GDM1 (cell line): Measurements from ENCODE around the gene GAL3ST2.
"Not testable (repeated sequence)": the region's sequence is repeated elsewhere in the genome, so short reads cannot be mapped to it uniquely, and the experiment has no call there.

ENCODE experiments used
- DNase-seq: peaks from one replicate; lab custom pipeline; 2025; lab: John Stamatoyannopoulos, UW

GAL3ST2 gene

DNA sequence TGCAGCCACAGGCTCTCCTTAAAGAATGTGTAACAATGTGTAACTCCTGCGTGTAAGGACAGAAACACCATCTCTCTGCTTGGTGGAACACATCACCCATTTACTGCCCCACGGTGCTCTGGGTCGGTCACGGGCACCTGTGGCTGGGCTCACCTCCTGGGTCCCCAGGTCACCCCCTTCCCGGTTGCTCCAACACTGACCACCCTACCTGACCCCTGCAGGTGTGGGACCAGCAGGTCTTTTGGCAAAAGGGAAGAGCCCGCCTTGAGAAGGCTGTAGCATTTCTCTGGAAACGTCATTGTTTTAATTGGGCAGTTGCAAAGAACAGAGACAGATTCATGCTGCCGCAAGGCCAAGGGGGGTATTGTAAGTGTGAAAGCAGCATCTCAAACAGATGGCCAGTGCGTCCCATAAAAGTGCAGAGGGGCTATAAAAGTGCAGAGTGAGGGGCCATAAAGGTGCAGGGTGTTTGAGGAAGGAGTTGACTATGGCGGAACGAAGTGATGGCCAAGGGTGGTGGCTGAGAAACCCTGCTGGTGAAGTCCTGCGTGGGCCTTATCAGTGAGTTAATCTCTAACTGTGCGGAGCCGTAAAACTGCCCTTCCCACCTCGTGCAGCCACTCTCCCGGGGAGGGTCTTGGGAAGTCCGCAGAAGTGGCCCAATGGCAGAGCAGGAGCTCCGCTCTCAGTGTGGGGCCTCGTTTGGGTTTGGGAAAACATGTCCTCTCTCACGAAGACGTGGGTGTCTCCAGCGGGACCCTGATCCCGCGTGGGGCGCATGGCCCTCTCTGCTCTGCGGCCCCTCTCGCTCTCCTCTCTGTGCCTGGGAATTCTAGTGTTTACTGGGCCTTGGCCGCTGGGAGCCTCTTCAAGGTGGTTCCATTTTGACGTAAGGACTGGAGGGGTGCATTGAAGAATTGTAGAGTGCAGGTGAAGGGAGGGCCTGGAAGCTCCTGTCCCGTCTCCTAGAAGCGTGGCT, 18.7 kb downstream of the GAL3ST2 start:
- DNase-seq: no peak

- DNase-seq: no peak
Observed at GRCh38 chr2:241796209-241796608, 19.6 kb downstream of the GAL3ST2 start.

GRCh38 chr2:241796610-241797138, 20.1 kb downstream of the GAL3ST2 start:
- no peak for DNase-seq

DNA sequence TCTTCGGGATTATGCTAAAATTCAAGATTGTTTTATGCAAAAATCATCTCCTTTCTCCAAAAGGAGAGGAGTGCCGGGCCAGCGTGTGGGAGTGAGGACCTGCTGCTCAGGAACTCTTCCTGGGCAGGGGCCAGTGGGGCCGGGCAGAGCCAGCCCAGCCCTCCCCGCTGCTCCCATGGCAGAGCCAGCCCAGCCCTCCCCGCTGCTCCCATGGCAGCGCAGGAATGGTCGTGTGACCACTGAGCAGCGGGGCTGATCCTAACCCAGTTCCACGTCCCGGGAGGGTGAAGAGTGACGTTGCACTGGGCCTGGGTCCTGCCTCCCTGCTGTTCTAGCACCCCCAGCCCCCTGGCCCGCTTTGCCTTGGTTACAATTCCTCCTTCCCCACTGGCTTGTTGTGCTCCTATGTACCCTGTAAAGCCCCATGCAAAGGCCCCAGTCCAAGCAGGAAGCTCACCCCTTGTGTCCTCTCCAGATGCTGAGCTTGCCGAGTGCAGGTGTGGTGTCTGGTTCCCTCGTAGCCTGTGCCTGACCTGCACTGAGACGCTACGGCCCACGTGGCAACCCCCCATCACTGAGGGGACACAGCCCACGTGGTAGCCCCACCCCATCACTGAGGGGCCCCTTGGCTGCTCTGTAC, 20.9 kb downstream of the GAL3ST2 start:
- no peak for DNase-seq

DNA sequence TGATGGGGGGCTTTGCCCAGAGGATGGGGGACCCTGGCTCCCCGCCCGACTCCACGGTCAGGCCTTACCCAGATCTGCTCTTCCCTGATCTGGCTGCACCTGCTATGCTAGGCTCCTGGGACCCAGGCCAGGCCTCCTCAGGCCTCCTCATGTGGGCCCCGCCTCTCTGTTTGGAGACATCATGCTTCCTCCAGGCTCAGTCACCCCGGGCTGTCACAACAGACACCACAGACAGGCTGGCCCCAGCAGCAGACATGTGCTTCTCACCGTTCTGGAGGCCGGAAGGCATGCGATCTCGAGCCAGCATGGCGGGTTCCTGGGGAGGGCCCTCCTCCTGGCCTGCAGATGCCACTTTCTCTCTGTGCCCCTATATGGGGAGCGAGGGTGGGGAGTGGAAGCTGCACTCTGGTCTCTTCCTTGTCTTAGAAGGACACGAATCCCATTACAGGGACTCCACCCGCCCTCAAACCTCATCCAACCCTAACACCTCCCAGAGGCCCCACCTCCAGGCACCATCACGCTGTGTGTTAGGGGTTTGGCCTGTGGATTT, 21.5 kb downstream of the GAL3ST2 start:
- DNase-seq: no peak

- no peak for DNase-seq
Observed at GRCh38 chr2:241798631-241799521, 22.3 kb downstream of the GAL3ST2 start.

- DNase-seq: no peak
Observed at GRCh38 chr2:241799522-241800197, 23.0 kb downstream of the GAL3ST2 start.

DNA sequence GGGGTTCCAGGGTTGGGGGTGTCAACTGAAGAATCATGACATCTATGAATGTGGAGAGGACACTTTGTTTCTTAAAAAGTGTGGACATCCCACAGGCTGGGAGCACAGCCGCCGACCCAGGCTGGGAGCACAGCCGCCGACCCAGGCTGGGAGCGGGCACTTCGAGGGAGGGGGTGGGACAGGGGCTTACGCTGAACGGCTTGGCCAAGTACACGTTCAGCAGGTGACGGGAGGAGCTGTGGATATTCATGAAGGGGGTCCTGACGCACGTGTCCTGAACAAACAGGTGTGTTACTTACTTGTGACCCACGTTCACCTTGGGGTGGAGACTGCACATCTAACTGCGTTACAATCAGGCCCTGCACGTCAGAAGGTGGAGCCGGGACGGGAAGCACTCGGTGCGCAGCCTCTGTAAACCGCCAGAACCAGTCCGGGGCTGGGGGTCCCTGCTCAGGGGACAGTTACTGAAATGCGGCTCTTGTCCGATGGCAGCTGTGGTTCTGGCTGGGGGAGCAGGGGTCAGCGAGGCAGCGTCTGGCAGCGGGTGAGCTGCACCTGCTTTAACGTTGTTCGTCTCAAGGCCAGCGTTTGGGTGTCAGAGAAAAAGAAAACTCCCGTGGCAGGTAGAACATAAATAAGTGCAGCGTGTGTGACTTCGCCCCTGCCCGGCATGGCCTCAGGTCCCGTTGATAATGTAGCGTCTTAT, 23.7 kb downstream of the GAL3ST2 start:
- not testable (repeated sequence) for DNase-seq

DNA sequence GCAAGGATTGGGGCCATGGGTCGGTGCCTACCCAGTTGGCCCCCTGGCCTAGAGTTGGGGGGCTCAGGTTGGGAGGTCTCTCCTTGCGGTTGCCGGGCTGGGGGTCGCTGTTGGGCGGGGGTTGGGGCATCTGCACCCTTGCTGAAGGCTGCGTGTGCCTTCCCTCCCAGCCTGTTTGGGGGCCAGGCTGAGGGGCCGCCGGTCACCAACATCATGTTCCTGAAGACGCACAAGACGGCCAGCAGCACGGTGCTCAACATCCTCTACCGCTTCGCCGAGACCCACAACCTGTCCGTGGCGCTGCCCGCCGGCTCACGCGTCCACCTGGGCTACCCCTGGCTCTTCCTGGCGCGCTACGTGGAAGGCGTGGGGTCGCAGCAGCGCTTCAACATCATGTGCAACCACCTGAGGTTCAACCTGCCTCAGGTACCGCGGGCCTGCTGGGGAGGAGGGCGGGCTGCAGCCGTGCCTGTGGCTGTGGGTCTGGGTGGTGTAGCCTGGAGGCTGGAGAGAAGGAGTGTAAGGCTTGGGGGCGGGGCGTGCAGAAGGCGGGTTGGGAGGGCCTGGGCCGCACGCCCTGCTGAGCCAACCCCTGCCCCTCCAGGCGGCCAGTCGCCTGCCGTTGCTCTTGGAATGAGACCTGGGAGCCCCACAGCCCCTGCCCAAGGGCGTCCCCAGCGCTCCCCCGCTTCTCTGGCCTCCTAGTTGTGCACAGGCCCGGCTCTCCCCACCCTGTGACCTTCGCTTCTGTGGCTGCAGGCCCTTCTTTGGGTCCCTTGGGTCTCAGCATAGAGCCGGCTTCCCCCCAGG, 25.2 kb downstream of the GAL3ST2 start:
- DNase-seq: no peak

DNA sequence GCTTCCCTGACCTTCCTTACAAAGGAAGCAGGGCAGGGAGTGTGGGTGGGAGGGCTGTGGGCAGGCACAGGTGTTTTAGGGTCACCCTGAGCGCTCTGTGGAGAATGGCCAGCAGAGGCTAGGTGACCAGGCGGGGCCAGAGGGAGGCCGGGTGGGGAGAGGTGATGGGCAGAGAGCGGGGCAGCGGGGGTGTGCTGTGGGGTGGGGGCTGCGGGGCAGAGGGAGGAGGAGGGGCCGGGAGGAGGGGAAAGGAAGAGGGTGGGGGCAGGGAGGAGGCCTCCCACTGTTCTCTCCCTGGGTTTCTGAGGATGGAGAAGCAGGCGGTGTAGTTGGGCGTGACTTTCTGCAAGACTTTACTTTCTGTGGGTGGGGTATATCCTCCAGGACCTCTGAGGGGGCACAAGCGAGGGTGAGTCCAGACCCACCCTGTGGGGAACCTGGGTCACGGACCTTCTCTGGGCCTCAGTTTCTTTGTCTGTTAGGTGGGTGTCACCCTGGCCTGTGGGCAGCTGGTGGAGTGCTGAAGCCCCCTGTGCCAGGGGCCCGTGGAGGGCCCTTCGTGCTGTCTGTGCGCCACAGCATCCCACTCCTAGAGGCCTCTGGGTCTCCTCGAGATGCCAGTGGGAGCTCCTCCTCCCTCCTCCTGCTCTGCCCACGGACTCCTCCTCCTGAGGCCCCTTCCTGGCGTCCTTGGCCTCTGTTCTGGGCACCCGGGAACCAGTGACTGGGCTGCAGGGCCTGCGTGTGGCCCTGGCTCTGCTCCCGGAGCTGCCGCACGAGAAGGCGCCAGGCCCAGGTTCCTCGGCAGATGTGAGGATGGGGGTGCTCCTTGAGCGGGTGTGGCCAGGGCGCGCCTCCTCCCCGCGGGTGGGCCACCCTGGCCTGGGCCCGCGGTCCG, 26.0 kb downstream of the GAL3ST2 start:
- DNase-seq: no peak

DNA sequence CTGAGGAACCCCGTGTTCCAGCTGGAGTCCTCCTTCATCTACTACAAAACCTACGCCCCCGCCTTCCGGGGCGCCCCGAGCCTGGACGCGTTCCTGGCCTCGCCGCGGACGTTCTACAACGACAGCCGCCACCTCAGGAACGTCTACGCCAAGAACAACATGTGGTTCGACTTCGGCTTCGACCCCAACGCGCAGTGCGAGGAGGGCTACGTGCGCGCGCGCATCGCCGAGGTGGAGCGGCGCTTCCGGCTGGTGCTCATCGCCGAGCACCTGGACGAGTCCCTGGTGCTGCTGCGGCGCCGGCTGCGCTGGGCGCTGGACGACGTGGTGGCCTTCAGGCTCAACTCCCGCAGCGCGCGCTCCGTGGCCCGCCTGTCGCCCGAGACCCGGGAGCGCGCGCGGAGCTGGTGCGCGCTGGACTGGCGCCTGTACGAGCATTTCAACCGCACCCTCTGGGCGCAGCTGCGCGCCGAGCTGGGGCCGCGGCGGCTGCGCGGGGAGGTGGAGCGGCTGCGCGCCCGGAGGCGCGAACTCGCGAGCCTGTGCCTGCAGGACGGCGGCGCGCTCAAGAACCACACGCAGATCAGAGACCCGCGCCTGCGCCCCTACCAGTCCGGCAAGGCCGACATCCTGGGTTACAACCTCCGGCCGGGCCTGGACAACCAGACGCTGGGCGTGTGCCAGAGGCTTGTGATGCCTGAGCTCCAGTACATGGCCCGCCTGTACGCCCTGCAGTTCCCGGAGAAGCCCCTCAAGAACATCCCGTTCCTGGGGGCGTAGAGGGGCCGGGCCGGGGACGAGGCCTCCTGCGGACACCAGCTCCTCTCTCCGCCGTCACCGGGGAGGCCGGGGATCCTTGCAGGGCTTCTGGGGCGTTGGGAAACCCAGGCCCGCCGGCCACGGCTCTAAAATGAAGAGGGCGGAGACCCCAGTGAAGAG, 27.0 kb downstream of the GAL3ST2 start:
- DNase-seq: no peak

DNA sequence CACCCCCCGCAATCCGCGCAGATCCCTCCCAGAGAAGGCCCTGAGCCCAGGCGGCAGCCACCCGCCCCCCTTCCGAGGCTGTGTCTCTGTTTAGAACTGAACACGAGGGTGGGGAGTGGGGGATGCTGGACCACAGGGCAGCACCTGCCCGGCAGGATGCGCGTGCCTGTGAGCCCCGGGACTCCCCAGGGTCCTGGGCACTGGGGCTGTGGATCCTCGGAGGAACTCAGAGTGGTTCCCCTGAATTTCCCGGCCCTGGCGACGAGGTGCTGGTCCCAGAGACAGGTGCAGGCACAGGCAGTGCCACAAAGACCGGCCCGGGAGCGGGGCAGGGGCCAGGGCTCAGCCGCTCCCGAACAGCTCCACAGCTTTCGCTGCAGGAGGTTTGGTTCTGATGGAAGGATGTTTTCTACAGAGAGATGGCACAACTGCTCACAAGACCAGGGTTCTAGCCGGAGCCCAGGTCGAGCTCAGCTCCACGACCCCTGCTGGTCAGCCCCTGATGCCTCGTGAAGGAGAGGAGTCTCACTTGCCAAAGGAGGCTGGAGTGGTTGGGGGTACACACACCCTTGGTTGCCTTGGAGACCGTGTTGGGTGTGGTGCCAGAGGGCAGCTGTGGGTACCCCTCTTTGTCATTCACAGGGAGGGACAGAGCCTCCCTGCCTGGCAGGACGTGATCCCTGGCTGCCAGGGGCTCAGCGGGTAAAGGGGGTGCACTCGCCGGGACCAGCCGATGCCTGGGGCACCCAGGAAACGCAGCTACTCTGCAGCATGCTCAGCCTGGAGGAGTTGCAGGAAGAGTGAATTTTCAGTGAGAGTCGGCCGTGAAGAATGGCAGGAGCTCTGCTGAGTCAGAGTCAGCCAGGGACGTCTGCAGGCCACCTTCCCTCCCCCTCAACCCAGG, 28.0 kb downstream of the GAL3ST2 start:
- peak; percentile 55 for DNase-seq

- not testable (repeated sequence) for DNase-seq
Observed at GRCh38 chr2:241806217-241806616, 29.6 kb downstream of the GAL3ST2 start.

GRCh38 chr2:241808051-241808720, 31.6 kb downstream of the GAL3ST2 start:
- DNase-seq: no peak

DNA sequence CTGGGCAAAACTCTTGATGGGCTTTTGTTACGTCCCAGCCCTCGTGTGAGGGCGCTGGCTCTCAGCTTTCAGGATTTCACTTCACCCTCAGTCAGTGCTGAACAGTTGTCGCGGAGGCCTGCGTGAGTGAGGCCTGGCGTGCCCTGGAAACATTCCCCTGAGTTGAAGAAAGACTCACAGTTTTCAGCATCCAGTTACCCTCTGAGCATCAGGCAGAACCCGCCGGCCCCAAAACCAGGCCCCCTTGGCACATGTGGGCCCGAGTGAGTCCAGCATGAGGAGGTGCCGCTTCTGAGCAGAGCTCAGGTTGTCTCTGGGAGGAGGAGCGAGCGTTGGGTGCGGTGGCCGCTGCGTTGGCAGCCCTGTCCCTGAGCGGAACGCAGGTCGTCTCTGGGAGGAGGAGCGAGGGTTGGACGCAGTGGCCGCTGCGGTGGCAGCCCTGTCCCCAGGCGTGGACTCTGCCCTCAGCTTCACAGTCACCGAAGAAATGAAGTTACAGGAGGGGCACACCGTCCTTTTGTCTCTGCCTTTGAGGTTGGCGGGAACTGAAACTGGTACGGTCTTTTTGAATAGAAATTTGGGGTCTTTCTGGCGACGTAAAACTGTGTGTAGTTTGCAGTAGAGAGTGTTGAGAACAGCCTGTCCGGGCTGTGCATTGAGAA, 32.2 kb downstream of the GAL3ST2 start, which contains the start of gene NEU4:
TSS of gene NEU4 (plus strand) at position 473 of the 662 bp plus-strand sequence. CDS start 5,292 bp downstream, outside the sequence.
- no peak for DNase-seq
